Measurements from ENCODE around the gene TMEM86B.
A peak's percentile ranks its signal among the peaks of the same experiment; 100 is the strongest.

The TMEM86B gene

DNA sequence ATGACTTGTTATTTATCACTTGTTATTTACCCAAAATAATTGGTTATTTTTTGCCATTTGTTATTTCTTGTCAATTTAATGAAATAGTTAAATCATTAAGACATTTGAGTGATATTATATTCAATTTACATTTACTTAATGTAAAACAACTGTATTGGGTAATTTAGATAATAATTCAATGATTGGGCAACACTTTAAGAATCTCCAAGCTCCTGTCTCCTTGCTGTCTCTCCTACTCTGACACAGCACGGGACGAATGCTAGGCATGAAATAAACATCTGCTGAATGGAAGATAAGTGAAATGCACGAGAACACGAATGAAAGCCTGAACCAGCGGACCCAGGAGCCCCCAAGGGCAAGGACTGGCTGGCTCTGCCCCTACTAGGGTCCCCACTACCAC is 36.0 kb upstream of the TMEM86B start:
- H3K9me3 Mint-ChIP-seq = peaks cover 5% of the 10 kb centered on the region in 2 donors
- H3K36me3 Mint-ChIP-seq = peaks cover 37% of the 10 kb centered on the region in 2 donors
- peaks cover 7 to 15% of the 10 kb centered on the region in 2 donors for H3K4me1 Mint-ChIP-seq
- no peak overlapping the region for H3K4me3 Mint-ChIP-seq
- DNase-seq (no peak), ATAC-seq (replicated peaks) (no peak)
- H3K27me3 Mint-ChIP-seq = no peaks in the 10 kb centered on the region
- H3K27ac Mint-ChIP-seq = no peak overlapping the region

DNA sequence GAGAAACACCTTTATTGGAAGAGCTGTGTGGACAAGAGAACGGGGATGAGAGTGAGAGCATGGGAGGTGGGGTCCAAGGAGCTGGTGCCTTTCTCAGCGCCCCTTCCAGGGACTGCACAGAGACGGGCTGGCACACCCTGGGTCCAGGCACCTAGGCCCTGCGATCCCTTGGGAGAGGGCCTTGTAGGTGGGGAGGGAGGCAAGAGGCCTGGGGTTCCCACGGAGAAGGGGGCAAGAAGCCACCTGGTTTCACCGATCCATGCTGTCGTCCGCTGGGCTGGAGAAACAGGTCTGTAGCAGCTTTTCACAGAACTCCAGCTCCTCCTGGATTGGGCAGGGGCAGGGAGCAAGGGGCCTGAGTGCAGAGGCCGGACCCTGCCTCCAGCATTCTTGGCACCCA is 33.8 kb upstream of the TMEM86B start:
- ATAC-seq (replicated peaks) (no peak), DNase-seq (no peak)
- H3K27ac Mint-ChIP-seq = no peak overlapping the region
- no peak overlapping the region for H3K4me3 Mint-ChIP-seq
- peaks cover 34 to 39% of the 10 kb centered on the region in 2 donors for H3K36me3 Mint-ChIP-seq
- no peaks in the 10 kb centered on the region for H3K27me3 Mint-ChIP-seq
- peaks cover 5% of the 10 kb centered on the region in 2 donors for H3K9me3 Mint-ChIP-seq
- H3K4me1 Mint-ChIP-seq = peaks cover 10 to 27% of the 10 kb centered on the region in 2 donors

- Mint-ChIP-seq H3K4me3 (no peak overlapping the region), H3K9me3 (peaks cover 5% of the 10 kb centered on the region in 2 donors), H3K4me1 (peaks cover 15 to 33% of the 10 kb centered on the region in 2 donors), H3K36me3 (peaks cover 38 to 43% of the 10 kb centered on the region in 2 donors), H3K27me3 (no peaks in the 10 kb centered on the region), H3K27ac (no peak overlapping the region)
- no peak for ATAC-seq (replicated peaks)
- no peak for DNase-seq
Measured at GRCh38 chr19:55261671-55262126, 33.1 kb upstream of the TMEM86B start.

GRCh38 chr19:55259540-55260210 is 31.1 kb upstream of the TMEM86B start:
- no peak for DNase-seq
- peaks cover 37 to 45% of the 10 kb centered on the region in 2 donors for H3K36me3 Mint-ChIP-seq
- ATAC-seq (replicated peaks) = no peak
- H3K27me3 Mint-ChIP-seq = no peaks in the 10 kb centered on the region
- peaks cover 21 to 46% of the 10 kb centered on the region in 2 donors for H3K4me1 Mint-ChIP-seq
- H3K27ac Mint-ChIP-seq = peak overlapping the region; percentile 98
- H3K9me3 Mint-ChIP-seq = no peaks in the 10 kb centered on the region
- H3K4me3 Mint-ChIP-seq = peak overlapping the region; percentile 77 to 98

GRCh38 chr19:55258828-55259539 is 30.4 kb upstream of the TMEM86B start, which contains the start of gene PPP6R1:
Gene PPP6R1, minus strand, starts transcription at chr19:55259017. Its CDS starts 11,914 bp downstream, at chr19:55247103.
- DNase-seq (peak; percentile 97), ATAC-seq (replicated peaks) (peak; percentile 77 to 78)
- Mint-ChIP-seq H3K27me3 (no peaks in the 10 kb centered on the region), H3K36me3 (peaks cover 37 to 44% of the 10 kb centered on the region in 2 donors), H3K4me3 (peak within 1 kb of the TSS; percentile 95 to 98), H3K4me1 (peaks cover 25 to 53% of the 10 kb centered on the region in 2 donors), H3K9me3 (no peaks in the 10 kb centered on the region), H3K27ac (peak within 1 kb of the TSS; percentile 98)

DNA sequence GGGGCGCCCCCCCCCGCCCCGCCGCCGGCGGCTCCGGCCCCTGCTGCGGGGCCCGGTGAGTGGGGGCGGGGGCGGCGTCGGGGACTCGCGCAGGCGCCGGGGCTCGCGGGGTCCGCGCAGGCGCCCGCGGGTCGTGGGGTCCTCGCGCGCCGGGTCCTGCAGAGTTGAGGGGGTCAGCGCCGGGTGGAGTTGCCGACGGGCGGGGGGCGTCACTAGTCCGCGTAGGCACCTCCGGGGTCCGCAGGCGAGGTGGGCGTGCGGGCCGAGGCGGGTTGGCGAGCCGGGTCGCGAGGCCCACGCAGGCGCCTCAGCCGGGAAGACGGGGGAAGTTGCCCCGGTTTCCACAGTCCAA is 29.9 kb upstream of the TMEM86B start:
- peak overlapping the region; percentile 77 to 98 for H3K4me3 Mint-ChIP-seq
- peak overlapping the region; percentile 98 for H3K27ac Mint-ChIP-seq
- peak; percentile 7 to 10 for ATAC-seq (replicated peaks)
- peaks cover 30 to 59% of the 10 kb centered on the region in 2 donors for H3K4me1 Mint-ChIP-seq
- H3K9me3 Mint-ChIP-seq = no peaks in the 10 kb centered on the region
- DNase-seq = peak; percentile 38
- no peaks in the 10 kb centered on the region for H3K27me3 Mint-ChIP-seq
- peaks cover 40 to 48% of the 10 kb centered on the region in 2 donors for H3K36me3 Mint-ChIP-seq

DNA sequence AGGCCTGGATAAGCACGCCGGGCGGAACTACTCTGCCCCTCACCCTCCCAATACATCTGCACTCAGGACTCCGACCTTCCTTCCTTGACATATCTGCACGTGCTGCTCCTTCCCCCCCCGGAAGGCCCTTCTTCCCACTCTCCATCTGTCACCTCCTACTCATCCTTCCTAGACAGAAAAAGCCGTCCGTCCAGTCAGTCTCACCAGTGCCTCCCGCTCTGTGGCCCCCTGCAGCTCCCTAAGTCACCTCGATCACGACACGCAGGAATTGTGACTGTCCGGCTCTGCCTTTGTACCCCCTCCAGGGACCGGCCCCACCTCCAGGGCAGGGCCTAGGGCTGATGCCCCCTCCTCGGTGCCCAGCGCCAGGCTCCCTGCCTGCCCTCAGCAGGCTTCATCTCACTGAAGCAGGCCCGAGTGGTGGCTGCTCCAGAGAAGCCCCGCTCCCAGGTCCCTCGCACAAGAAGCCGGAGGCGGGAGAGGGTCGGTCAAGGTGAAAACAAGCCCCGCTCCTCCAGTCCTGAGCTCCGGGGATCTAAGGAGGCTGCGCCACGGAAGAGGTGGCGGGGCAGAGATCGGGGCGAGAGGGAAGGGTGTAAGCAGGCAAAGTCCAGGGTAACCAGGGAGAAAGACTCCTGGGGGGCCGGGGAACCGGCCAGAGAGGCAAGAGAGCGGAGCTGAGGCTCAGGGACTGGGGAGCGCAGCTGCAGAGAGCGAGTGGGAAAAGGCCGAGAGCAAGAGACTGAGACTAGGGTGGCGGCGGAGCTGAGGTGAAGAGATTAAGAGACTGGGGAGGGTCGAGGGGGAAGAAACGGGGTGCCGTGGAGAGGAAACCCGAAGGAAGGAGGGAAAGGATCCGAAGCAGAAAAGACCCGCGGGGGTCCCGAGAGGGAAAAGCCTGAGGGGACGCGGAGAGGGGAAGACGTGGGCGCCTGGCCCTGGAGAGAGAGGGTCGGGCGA is 29.2 kb upstream of the TMEM86B start:
- DNase-seq (no peak), ATAC-seq (replicated peaks) (no peak)
- peak overlapping the region; percentile 96 for H3K27ac Mint-ChIP-seq
- peaks cover 38 to 66% of the 10 kb centered on the region in 2 donors for H3K4me1 Mint-ChIP-seq
- H3K36me3 Mint-ChIP-seq = peaks cover 36 to 48% of the 10 kb centered on the region in 2 donors
- no peaks in the 10 kb centered on the region for H3K27me3 Mint-ChIP-seq
- peak overlapping the region; percentile 95 to 98 for H3K4me3 Mint-ChIP-seq
- no peaks in the 10 kb centered on the region for H3K9me3 Mint-ChIP-seq

DNA sequence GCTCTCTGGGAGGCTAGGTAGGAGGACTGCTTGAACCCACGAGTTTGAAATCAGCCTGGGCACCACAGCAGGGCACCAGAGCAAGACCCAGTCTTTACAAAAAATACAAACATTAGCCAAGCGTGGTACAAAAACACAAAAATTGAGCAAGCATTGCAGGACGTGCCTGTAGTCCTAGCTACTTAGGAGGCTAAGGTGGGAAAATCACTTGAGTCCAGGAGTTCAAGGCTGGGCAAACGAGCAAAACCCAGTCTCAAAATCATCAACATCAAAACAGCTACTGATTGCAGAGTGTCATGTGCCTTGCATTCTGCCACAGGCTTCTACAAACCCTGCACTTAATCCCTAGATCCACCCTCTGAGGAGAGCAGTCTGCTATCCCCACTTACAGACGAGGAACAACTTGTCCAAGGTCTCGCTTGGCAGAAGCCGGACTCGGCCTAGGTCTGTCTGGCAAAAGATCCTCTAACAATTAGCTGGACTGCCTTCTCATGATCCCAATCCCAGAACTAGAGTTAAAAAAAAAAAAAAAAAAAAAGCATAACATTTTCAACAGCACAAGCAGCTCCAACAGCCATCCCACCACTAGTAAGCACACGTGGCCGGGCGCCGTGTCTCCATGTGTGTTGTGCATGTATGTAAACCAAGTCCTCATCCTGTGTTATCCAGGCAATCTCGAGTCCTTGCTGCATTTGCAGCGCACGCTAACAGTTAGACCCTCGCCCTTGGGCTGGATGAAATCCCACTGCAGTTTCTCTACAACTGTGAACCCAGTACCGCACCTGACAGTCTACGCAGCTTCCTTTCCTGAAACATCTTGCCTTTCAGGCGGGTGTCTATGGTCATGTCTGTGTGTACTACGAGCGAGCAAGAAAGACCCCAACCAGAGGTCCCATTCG is 28.2 kb upstream of the TMEM86B start:
- Mint-ChIP-seq H3K4me3 (peak overlapping the region; percentile 95 to 98), H3K4me1 (peaks cover 41 to 75% of the 10 kb centered on the region in 2 donors), H3K27ac (peak overlapping the region; percentile 96), H3K36me3 (peaks cover 28 to 43% of the 10 kb centered on the region in 2 donors), H3K9me3 (no peaks in the 10 kb centered on the region), H3K27me3 (no peaks in the 10 kb centered on the region)
- no peak for DNase-seq
- no peak for ATAC-seq (replicated peaks)

DNA sequence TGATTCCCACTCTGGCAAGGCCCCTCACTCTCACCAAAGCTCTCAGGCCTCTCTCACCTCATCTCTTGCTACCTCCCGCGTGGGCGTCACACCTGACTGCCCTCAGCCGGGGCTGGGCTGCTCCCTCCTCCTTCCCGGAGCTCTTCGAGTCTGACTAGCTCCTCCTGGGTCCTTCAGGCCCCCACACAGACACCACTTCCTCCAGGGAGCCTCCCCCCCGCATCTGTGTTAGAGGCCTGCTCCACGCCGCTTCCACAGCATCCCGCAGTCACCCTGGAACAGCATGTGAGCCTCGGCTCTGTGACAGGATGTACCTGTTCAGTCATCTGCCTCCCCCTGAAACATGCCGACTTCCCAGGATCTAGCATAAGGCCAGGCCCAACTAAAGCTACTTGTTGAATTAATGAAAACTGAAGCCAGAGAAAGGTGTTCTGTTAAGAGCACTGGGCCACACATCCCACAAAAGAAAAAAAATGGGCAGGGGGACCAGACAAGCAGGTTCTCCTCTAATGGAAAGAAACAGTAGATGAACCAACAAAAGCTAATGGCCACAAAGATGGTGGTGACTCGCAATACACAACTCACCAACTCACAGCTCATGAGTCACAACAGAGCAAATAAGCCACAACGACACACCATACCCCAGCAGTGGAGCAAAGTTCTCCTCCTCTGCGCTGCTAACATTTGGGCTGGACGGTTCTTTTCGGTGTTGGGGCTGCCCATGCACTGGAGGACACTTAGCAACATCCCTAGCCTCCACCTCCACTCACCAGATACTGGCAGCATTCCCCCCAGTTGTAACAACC is 27.3 kb upstream of the TMEM86B start:
- ATAC-seq (replicated peaks) (no peak), DNase-seq (peak; percentile 43)
- Mint-ChIP-seq H3K27me3 (no peaks in the 10 kb centered on the region), H3K27ac (peak overlapping the region; percentile 96), H3K9me3 (no peaks in the 10 kb centered on the region), H3K4me3 (peak overlapping the region; percentile 95 to 98), H3K36me3 (peaks cover 29 to 48% of the 10 kb centered on the region in 2 donors), H3K4me1 (peaks cover 50 to 85% of the 10 kb centered on the region in 2 donors)

GRCh38 chr19:55254625-55254977 is 26.0 kb upstream of the TMEM86B start:
- no peak for DNase-seq
- Mint-ChIP-seq H3K27me3 (no peaks in the 10 kb centered on the region), H3K4me3 (peak overlapping the region; percentile 95 to 98), H3K27ac (peak overlapping the region; percentile 96), H3K4me1 (peaks cover 52 to 89% of the 10 kb centered on the region in 2 donors), H3K9me3 (no peaks in the 10 kb centered on the region), H3K36me3 (peaks cover 32 to 51% of the 10 kb centered on the region in 2 donors)
- no peak for ATAC-seq (replicated peaks)

DNA sequence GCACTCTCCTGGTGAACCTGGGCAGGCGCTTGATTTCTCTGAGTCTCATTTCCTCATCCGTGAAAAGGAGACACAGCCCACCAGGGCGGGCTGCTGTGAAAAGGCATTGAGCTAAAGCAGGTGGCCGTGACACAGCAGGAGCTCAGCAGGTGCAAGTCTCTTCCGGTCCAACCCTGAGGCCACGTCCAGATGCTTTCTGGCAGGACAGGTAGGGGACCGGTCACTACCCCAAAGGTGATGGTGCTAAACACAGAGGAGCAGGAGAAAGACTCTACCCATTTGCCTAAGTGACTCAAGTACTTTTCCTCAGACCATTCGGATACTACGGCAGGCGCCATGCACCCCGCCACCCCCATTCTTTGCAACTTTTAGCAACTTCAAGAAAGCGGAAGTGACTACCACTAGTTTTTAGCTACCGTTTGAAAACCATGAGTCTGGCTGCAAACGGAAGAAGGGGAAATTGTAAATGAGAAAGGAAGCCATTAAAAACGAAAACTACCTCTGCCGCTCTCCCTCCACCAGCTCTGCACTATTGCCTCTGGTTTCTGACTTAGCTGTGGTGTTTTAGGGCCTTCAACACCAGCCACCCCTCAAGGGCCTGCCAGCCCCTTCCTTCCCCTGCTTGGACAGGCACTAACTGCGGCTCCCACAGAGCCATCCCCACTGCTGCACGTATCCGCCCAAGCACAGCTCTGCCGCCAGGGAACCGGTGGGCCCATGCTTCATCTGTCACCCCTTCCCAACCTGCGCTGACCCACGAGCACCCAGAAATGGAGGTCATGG is 25.5 kb upstream of the TMEM86B start:
- H3K27ac Mint-ChIP-seq = peak overlapping the region; percentile 96
- H3K27me3 Mint-ChIP-seq = no peaks in the 10 kb centered on the region
- peak; percentile 74 for DNase-seq
- H3K9me3 Mint-ChIP-seq = no peaks in the 10 kb centered on the region
- peak overlapping the region; percentile 95 to 98 for H3K4me3 Mint-ChIP-seq
- peaks cover 32 to 51% of the 10 kb centered on the region in 2 donors for H3K36me3 Mint-ChIP-seq
- peaks cover 54 to 88% of the 10 kb centered on the region in 2 donors for H3K4me1 Mint-ChIP-seq
- peak; percentile 59 to 73 for ATAC-seq (replicated peaks)
